ENCODE measurements around the gene ADAMTSL1. TPM values are rescaled to one million over a fixed set of nuclear protein-coding genes. Genes with fewer than 3 reads are reported as not detected.
"Not testable (repeated sequence)": the region's sequence is repeated elsewhere in the genome, so short reads cannot be mapped to it uniquely, and the experiment has no call there.

Gene ADAMTSL1
- total RNA-seq, 2 experiments from 2014 or later: not detected

GRCh38 chr9:18857769-18858168, 383.8 kb downstream of the ADAMTSL1 start:
- Mint-ChIP-seq H3K9me3 (no peaks in the 10 kb centered on the region), H3K4me1 (no peaks in the 10 kb centered on the region), H3K4me3 (no peak overlapping the region), H3K36me3 (ENCODE audit: low read depth) (no peaks in the 10 kb centered on the region), H3K27me3 (peaks cover 3% of the 10 kb centered on the region), H3K27ac (no peak overlapping the region)
- ChIA-PET CTCF (no interaction called here), POLR2A (no interaction called here)
- no peak for DNase-seq

- POLR2A ChIA-PET: no interaction called here
Observed at GRCh38 chr9:18861609-18862544, 387.9 kb downstream of the ADAMTSL1 start.

GRCh38 chr9:18863791-18864190, 389.8 kb downstream of the ADAMTSL1 start:
- H3K27ac Mint-ChIP-seq: no peak overlapping the region
- POLR2A ChIA-PET: no interaction called here
- no peaks in the 10 kb centered on the region for H3K4me1 Mint-ChIP-seq
- H3K36me3 Mint-ChIP-seq (ENCODE audit: low read depth): no peaks in the 10 kb centered on the region
- CTCF ChIA-PET: no interaction called here
- no peak for DNase-seq
- H3K27me3 Mint-ChIP-seq: peaks cover 2% of the 10 kb centered on the region
- H3K4me3 Mint-ChIP-seq: no peak overlapping the region
- H3K9me3 Mint-ChIP-seq: no peaks in the 10 kb centered on the region

More at GRCh38 chr9:18861609-18862544, 387.9 kb downstream of the ADAMTSL1 start:
- no peak for DNase-seq
- H3K9me3 Mint-ChIP-seq: no peaks in the 10 kb centered on the region
- H3K27ac Mint-ChIP-seq: no peak overlapping the region
- CTCF ChIA-PET: no interaction called here
- H3K36me3 Mint-ChIP-seq (ENCODE audit: low read depth): no peaks in the 10 kb centered on the region
- H3K27me3 Mint-ChIP-seq: no peaks in the 10 kb centered on the region
- no peak overlapping the region for H3K4me3 Mint-ChIP-seq
- H3K4me1 Mint-ChIP-seq: no peaks in the 10 kb centered on the region

GRCh38 chr9:18864516-18864915, 390.6 kb downstream of the ADAMTSL1 start:
- Mint-ChIP-seq H3K27ac (no peak overlapping the region), H3K36me3 (ENCODE audit: low read depth) (no peaks in the 10 kb centered on the region), H3K27me3 (peaks cover 4% of the 10 kb centered on the region), H3K9me3 (peaks cover 1% of the 10 kb centered on the region), H3K4me3 (no peak overlapping the region), H3K4me1 (no peaks in the 10 kb centered on the region)
- CTCF ChIA-PET: no interaction called here
- DNase-seq: no peak
- POLR2A ChIA-PET: no interaction called here

- CTCF ChIA-PET: no interaction called here
- H3K4me3 Mint-ChIP-seq: no peak overlapping the region
- no peak overlapping the region for H3K27ac Mint-ChIP-seq
- POLR2A ChIA-PET: no interaction called here
- H3K4me1 Mint-ChIP-seq: no peaks in the 10 kb centered on the region
- H3K27me3 Mint-ChIP-seq: peaks cover 9% of the 10 kb centered on the region
- peaks cover 3% of the 10 kb centered on the region for H3K9me3 Mint-ChIP-seq
- no peaks in the 10 kb centered on the region for H3K36me3 Mint-ChIP-seq (ENCODE audit: low read depth)
- DNase-seq: no peak
Observed at GRCh38 chr9:18865542-18865941, 391.6 kb downstream of the ADAMTSL1 start.

- ChIA-PET CTCF (no interaction called here), POLR2A (no interaction called here)
- Mint-ChIP-seq H3K9me3 (peaks cover 5% of the 10 kb centered on the region), H3K36me3 (ENCODE audit: low read depth) (no peaks in the 10 kb centered on the region), H3K4me3 (no peak overlapping the region), H3K4me1 (no peaks in the 10 kb centered on the region), H3K27ac (no peak overlapping the region), H3K27me3 (peaks cover 13% of the 10 kb centered on the region)
- DNase-seq: no peak
Observed at GRCh38 chr9:18866121-18866831, 392.3 kb downstream of the ADAMTSL1 start.

GRCh38 chr9:18869725-18870124, 395.8 kb downstream of the ADAMTSL1 start:
- H3K36me3 Mint-ChIP-seq (ENCODE audit: low read depth): no peaks in the 10 kb centered on the region
- ChIA-PET POLR2A (no interaction called here), CTCF (no interaction called here)
- no peak overlapping the region for H3K4me3 Mint-ChIP-seq
- H3K4me1 Mint-ChIP-seq: peaks cover 4% of the 10 kb centered on the region
- DNase-seq: no peak
- H3K9me3 Mint-ChIP-seq: peaks cover 5% of the 10 kb centered on the region
- peaks cover 29% of the 10 kb centered on the region for H3K27me3 Mint-ChIP-seq
- no peak overlapping the region for H3K27ac Mint-ChIP-seq

- Mint-ChIP-seq H3K27me3 (peaks cover 40% of the 10 kb centered on the region), H3K4me3 (no peak overlapping the region), H3K4me1 (peaks cover 17% of the 10 kb centered on the region), H3K36me3 (ENCODE audit: low read depth) (peaks cover 1% of the 10 kb centered on the region), H3K27ac (no peak overlapping the region), H3K9me3 (peaks cover 10% of the 10 kb centered on the region)
- ChIA-PET POLR2A (no interaction called here), CTCF (no interaction called here)
- DNase-seq: no peak
Observed at GRCh38 chr9:18874069-18874468, 400.1 kb downstream of the ADAMTSL1 start.

GRCh38 chr9:18874990-18875389, 401.0 kb downstream of the ADAMTSL1 start:
- CTCF ChIA-PET; H3K9me3 Mint-ChIP-seq; DNase-seq; H3K4me3 Mint-ChIP-seq; H3K27ac Mint-ChIP-seq; H3K36me3 Mint-ChIP-seq (ENCODE audit: low read depth); POLR2A ChIA-PET: not testable (repeated sequence)
- Mint-ChIP-seq H3K4me1 (peaks cover 17% of the 10 kb centered on the region), H3K27me3 (peaks cover 39% of the 10 kb centered on the region)

- POLR2A ChIA-PET: no interaction called here
- DNase-seq: no peak
- H3K27ac Mint-ChIP-seq: no peak overlapping the region
- peaks cover 37% of the 10 kb centered on the region for H3K27me3 Mint-ChIP-seq
- H3K9me3 Mint-ChIP-seq: peaks cover 5% of the 10 kb centered on the region
- H3K4me3 Mint-ChIP-seq: no peak overlapping the region
- H3K4me1 Mint-ChIP-seq: peaks cover 17% of the 10 kb centered on the region
- peaks cover 1% of the 10 kb centered on the region for H3K36me3 Mint-ChIP-seq (ENCODE audit: low read depth)
- CTCF ChIA-PET: no interaction called here
Observed at GRCh38 chr9:18877984-18878383, 404.0 kb downstream of the ADAMTSL1 start.

- POLR2A ChIA-PET: no interaction called here
- no peak for DNase-seq
- no peak overlapping the region for H3K4me3 Mint-ChIP-seq
- H3K27ac Mint-ChIP-seq: no peak overlapping the region
- CTCF ChIA-PET: no interaction called here
- no peaks in the 10 kb centered on the region for H3K9me3 Mint-ChIP-seq
- H3K27me3 Mint-ChIP-seq: peaks cover 21% of the 10 kb centered on the region
- no peaks in the 10 kb centered on the region for H3K36me3 Mint-ChIP-seq (ENCODE audit: low read depth)
- H3K4me1 Mint-ChIP-seq: no peaks in the 10 kb centered on the region
Observed at GRCh38 chr9:18881758-18882157, 407.8 kb downstream of the ADAMTSL1 start.

- ChIA-PET POLR2A (no interaction called here), CTCF (no interaction called here)
- Mint-ChIP-seq H3K9me3 (no peaks in the 10 kb centered on the region), H3K4me3 (no peak overlapping the region), H3K36me3 (ENCODE audit: low read depth) (no peaks in the 10 kb centered on the region), H3K27me3 (peaks cover 4% of the 10 kb centered on the region), H3K27ac (no peak overlapping the region), H3K4me1 (no peaks in the 10 kb centered on the region)
- DNase-seq: no peak
Observed at GRCh38 chr9:18887546-18887945, 413.6 kb downstream of the ADAMTSL1 start.

- no peak for DNase-seq
- no peaks in the 10 kb centered on the region for H3K4me1 Mint-ChIP-seq
- no peaks in the 10 kb centered on the region for H3K9me3 Mint-ChIP-seq
- CTCF ChIA-PET: no interaction called here
- H3K4me3 Mint-ChIP-seq: no peak overlapping the region
- H3K27me3 Mint-ChIP-seq: peaks cover 4% of the 10 kb centered on the region
- POLR2A ChIA-PET: no interaction called here
- H3K36me3 Mint-ChIP-seq (ENCODE audit: low read depth): no peaks in the 10 kb centered on the region
- H3K27ac Mint-ChIP-seq: no peak overlapping the region
Observed at GRCh38 chr9:18888290-18888689, 414.3 kb downstream of the ADAMTSL1 start.
